ENCODE results near the gene DUSP28.
A peak's percentile ranks its signal among the peaks of the same experiment; 100 is the strongest.
"Not testable (repeated sequence)": the region's sequence is repeated elsewhere in the genome, so short reads cannot be mapped to it uniquely, and the experiment has no call there.

Gene DUSP28

GRCh38 chr2:240560480-240561324 lies 545 bp downstream of the DUSP28 start:
- peak; percentile 99 to 100 (median 99) for DNase-seq (ENCODE audit: low read depth in 3 of 3)

- no peak for DNase-seq (ENCODE audit: low read depth in 3 of 3)
Measured at GRCh38 chr2:240561325-240561971, 1.3 kb downstream of the DUSP28 start.

GRCh38 chr2:240563231-240563630 lies 3.1 kb downstream of the DUSP28 start:
- not testable (repeated sequence) for DNase-seq (ENCODE audit: low read depth in 3 of 3)

- DNase-seq (ENCODE audit: low read depth in 3 of 3): no peak
Measured at GRCh38 chr2:240563951-240564560, 3.9 kb downstream of the DUSP28 start.

- no peak for DNase-seq (ENCODE audit: low read depth in 3 of 3)
Measured at GRCh38 chr2:240564561-240565332, 4.6 kb downstream of the DUSP28 start.

- DNase-seq (ENCODE audit: low read depth in 3 of 3): peak; percentile 79 to 88 (median 80)
Measured at GRCh38 chr2:240565333-240566202, 5.4 kb downstream of the DUSP28 start.

- peak; percentile 92 to 93 (median 93) for DNase-seq (ENCODE audit: low read depth in 3 of 3)
Measured at GRCh38 chr2:240566203-240567136, 6.3 kb downstream of the DUSP28 start.

- no peak for DNase-seq (ENCODE audit: low read depth in 3 of 3)
Measured at GRCh38 chr2:240567137-240567871, 7.1 kb downstream of the DUSP28 start.

GRCh38 chr2:240567872-240568677 lies 7.9 kb downstream of the DUSP28 start, which contains the start of gene RNPEPL1:
TSS of gene RNPEPL1 (plus strand) at chr2:240568484. CDS start at chr2:240568587, 103 bp downstream.
- no peak for DNase-seq (ENCODE audit: low read depth in 3 of 3)

GRCh38 chr2:240568678-240569522 lies 8.7 kb downstream of the DUSP28 start:
- DNase-seq (ENCODE audit: low read depth in 3 of 3): no peak

GRCh38 chr2:240569523-240569997 lies 9.4 kb downstream of the DUSP28 start:
- no peak for DNase-seq (ENCODE audit: low read depth in 3 of 3)

GRCh38 chr2:240569998-240570530 lies 9.9 kb downstream of the DUSP28 start:
- DNase-seq (ENCODE audit: low read depth in 3 of 3): no peak

- DNase-seq (ENCODE audit: low read depth in 3 of 3): no peak
Measured at GRCh38 chr2:240570531-240571313, 10.6 kb downstream of the DUSP28 start.

- no peak for DNase-seq (ENCODE audit: low read depth in 3 of 3)
Measured at GRCh38 chr2:240571314-240571973, 11.3 kb downstream of the DUSP28 start.

All from stimulated activated CD4-positive, alpha-beta T cell treated with anti-CD3 and anti-CD28 coated beads, TNF-alpha, amount 100 ng/mL, for 48 hours (primary cell).